K562 (cell line): ENCODE data around the gene SLC7A8. TPM values are rescaled to one million over a fixed set of nuclear protein-coding genes. Genes with fewer than 3 reads are reported as not detected.

Experiments
- MAFK ChIP-seq: IDR thresholded peaks from 2 replicates; pipeline ENCODE4 v1.6.1; 2011; ENCODE audit warnings: low read length, improper control_type of control experiment
- polyA plus RNA-seq, 8 experiments: library from polyadenylated mRNA; depleted of rRNA in 4 of 8; stranded (reverse) in 5 of 8; unstranded in 3 of 8; fragments of >200 nt; fragmentation: Nextera tagmentation in 2 of 8; fragmentation: Illumina TruSeq in 1 of 8; extraction: Ambion mirVana in 2 of 8; extraction: Trizol in 1 of 8; gene quantifications; 2 replicates each; pipeline versions ENCODE4 v1.2.1 to v1.2.3, GENCODE V29; 2011 to 2014; ENCODE audit warnings: inconsistent platforms in 1 of 8, missing spikeins in 1 of 8
- total RNA-seq, 7 experiments: library from RNA; depleted of rRNA in 6 of 7; stranded (reverse); fragments of >200 nt in 6 of 7; fragmentation: Illumina TruSeq in 2 of 7; extraction: Trizol in 2 of 7; gene quantifications; 2 replicates each; pipeline versions ENCODE4 v1.2.1 to v1.2.3, GENCODE V29; 2011 to 2021; ENCODE audit warnings: low replicate concordance in 1 of 7
- TF ChIP-seq, protein P1 (sequence below): sonication (generic); formaldehyde crosslinking; IDR thresholded peaks from 2 replicates; pipeline ENCODE4 v1.8.1; 2023; ENCODE audit warnings: mild to moderate bottlenecking, missing genetic modification reagents
- TF ChIP-seq, protein P2 (sequence below): IDR thresholded peaks from 2 replicates; pipeline ENCODE4 v1.6.1; 2016; ENCODE audit warnings: missing genetic modification characterization, missing compliant biosample characterization
- TF ChIP-seq, protein P3 (sequence below), 2 experiments: fragments of 450-650 bp; IDR thresholded peaks; 2 replicates each; pipeline ENCODE4 v1.6.1; 2016; ENCODE audit warnings: mild to moderate bottlenecking in 2 of 2, borderline replicate concordance in 1 of 2, low read depth in 1 of 2, moderate library complexity in 1 of 2
- TF ChIP-seq, protein P4 (sequence below), 2 experiments: fragments of 450-650 bp; formaldehyde crosslinking in 1 of 2; IDR thresholded peaks; 2 replicates each; pipeline versions ENCODE4 v1.4.0 to v1.6.1; 2014 to 2020; ENCODE audit warnings: mild to moderate bottlenecking in 2 of 2, borderline replicate concordance in 1 of 2, low read depth in 1 of 2

The SLC7A8 gene
- total and polyA plus RNA-seq, 9 of the 15 experiments (the other 6 are each of a cell fraction or from before 2014, with no cell fraction given): 2.0 to 33.0 (median 6.0) TPM

DNA sequence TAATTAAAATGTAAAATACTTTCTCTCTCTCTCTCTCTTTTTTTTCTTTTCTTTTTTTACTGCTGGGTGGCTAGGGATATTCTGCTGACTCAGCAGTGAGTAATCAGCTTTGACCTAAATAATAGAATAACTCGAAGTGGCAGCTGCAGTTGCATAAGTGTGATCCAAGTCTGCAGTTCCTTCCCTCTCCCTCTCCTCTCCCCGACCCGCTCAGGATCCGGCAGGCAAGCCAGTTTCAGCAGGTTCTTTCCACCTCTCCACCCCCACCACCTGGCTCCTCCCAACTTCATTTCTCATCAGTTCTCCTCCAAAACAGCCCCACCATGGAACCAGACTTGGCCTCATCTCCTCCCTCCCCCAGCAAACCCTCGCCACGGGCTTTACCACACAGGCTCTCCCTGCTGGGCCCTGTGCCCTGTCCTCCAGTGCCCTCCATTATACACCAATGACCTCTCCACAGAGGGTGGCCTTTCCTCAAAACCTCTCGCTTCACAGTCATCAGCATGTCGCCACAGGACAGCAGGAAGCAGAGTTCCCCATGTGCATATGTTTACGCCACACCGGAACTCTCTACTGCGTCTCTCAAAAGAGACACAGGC, 22.4 kb downstream of the SLC7A8 start (continued):
- TF ChIP-seq, protein P1, sequence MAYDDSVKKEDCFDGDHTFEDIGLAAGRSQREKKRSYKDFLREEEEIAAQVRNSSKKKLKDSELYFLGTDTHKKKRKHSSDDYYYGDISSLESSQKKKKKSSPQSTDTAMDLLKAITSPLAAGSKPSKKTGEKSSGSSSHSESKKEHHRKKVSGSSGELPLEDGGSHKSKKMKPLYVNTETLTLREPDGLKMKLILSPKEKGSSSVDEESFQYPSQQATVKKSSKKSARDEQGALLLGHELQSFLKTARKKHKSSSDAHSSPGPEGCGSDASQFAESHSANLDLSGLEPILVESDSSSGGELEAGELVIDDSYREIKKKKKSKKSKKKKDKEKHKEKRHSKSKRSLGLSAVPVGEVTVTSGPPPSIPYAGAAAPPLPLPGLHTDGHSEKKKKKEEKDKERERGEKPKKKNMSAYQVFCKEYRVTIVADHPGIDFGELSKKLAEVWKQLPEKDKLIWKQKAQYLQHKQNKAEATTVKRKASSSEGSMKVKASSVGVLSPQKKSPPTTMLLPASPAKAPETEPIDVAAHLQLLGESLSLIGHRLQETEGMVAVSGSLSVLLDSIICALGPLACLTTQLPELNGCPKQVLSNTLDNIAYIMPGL (CRISPR knock-in tag): no peak
- TF ChIP-seq, protein P2, sequence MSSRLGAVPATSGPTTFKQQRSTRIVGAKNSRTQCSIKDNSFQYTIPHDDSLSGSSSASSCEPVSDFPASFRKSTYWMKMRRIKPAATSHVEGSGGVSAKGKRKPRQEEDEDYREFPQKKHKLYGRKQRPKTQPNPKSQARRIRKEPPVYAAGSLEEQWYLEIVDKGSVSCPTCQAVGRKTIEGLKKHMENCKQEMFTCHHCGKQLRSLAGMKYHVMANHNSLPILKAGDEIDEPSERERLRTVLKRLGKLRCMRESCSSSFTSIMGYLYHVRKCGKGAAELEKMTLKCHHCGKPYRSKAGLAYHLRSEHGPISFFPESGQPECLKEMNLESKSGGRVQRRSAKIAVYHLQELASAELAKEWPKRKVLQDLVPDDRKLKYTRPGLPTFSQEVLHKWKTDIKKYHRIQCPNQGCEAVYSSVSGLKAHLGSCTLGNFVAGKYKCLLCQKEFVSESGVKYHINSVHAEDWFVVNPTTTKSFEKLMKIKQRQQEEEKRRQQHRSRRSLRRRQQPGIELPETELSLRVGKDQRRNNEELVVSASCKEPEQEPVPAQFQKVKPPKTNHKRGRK (tag): no peak
- peak; percentile 100 for TF ChIP-seq MAFK
- TF ChIP-seq, protein P3, sequence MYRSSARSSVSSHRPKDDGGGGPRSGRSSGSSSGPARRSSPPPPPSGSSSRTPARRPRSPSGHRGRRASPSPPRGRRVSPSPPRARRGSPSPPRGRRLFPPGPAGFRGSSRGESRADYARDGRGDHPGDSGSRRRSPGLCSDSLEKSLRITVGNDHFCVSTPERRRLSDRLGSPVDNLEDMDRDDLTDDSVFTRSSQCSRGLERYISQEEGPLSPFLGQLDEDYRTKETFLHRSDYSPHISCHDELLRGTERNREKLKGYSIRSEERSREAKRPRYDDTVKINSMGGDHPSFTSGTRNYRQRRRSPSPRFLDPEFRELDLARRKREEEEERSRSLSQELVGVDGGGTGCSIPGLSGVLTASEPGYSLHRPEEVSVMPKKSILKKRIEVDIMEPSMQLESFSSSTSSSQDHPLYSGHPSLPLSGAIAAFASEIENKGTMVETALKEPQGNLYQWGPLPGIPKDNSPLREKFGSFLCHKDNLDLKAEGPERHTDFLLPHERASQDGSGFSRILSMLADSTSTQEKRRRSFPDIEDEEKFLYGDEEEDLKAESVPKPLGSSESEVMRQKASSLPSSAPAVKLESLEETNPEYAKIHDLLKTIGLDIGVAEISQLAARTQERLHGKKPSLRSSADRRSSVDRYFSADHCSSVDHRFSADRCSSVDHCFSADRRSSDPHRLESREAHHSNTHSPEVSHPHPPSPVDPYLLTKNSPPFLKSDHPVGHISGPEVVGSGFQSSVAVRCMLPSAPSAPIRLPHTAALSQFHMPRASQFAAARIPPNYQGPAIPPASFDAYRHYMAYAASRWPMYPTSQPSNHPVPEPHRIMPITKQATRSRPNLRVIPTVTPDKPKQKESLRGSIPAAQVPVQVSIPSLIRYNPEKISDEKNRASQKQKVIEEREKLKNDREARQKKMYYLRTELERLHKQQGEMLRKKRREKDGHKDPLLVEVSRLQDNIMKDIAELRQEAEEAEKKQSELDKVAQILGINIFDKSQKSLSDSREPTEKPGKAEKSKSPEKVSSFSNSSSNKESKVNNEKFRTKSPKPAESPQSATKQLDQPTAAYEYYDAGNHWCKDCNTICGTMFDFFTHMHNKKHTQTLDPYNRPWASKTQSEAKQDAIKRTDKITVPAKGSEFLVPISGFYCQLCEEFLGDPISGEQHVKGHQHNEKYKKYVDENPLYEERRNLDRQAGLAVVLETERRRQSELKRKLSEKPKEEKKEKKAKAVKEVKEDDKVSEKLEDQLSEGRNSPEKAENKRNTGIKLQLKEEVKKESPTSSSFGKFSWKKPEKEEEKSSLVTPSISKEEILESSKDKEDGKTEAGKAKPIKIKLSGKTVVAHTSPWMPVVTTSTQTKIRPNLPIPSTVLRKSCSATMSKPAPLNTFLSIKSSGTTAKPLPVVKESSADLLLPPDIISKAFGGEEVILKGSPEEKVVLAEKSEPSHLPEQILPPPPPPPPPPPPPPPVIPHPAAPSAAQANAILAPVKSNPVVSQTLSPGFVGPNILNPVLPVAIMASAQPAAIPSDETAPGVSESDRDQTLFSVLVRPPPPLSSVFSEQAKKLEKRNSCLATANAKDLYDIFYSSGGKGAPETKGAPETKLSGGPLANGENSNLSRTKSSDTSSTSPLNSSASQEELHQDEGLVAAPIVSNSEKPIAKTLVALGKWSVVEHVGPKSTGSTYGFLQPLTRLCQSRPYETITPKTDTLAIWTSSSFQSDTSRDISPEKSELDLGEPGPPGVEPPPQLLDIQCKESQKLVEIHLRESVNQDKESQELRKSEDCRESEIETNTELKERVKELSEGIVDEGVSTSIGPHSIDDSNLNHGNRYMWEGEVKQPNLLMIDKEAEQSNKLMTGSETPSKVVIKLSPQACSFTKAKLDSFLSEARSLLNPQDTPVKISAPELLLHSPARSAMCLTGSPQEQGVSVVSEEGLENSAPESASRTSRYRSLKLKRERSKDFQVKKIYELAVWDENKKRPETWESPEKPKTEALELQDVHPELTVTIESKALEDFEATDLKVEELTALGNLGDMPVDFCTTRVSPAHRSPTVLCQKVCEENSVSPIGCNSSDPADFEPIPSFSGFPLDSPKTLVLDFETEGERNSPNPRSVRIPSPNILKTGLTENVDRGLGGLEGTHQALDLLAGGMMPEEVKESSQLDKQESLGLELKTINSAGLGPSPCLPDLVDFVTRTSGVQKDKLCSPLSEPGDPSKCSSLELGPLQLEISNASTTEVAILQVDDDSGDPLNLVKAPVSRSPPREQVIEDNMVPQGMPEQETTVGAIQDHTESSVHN (IDR thresholded peaks at IDR 0.05; ENCODE audit: borderline replicate concordance in 1 of 2, low read depth in 1 of 2): peak in 1 of 2 experiments; percentile 81; a peak in 1 of 4 replicates
- TF ChIP-seq, protein P4, sequence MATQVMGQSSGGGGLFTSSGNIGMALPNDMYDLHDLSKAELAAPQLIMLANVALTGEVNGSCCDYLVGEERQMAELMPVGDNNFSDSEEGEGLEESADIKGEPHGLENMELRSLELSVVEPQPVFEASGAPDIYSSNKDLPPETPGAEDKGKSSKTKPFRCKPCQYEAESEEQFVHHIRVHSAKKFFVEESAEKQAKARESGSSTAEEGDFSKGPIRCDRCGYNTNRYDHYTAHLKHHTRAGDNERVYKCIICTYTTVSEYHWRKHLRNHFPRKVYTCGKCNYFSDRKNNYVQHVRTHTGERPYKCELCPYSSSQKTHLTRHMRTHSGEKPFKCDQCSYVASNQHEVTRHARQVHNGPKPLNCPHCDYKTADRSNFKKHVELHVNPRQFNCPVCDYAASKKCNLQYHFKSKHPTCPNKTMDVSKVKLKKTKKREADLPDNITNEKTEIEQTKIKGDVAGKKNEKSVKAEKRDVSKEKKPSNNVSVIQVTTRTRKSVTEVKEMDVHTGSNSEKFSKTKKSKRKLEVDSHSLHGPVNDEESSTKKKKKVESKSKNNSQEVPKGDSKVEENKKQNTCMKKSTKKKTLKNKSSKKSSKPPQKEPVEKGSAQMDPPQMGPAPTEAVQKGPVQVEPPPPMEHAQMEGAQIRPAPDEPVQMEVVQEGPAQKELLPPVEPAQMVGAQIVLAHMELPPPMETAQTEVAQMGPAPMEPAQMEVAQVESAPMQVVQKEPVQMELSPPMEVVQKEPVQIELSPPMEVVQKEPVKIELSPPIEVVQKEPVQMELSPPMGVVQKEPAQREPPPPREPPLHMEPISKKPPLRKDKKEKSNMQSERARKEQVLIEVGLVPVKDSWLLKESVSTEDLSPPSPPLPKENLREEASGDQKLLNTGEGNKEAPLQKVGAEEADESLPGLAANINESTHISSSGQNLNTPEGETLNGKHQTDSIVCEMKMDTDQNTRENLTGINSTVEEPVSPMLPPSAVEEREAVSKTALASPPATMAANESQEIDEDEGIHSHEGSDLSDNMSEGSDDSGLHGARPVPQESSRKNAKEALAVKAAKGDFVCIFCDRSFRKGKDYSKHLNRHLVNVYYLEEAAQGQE (IDR thresholded peaks at IDR 0.05; ENCODE audit: borderline replicate concordance): peak; percentile 99
- TF ChIP-seq, protein P4 (CRISPR knock-in tag; IDR thresholded peaks at IDR 0.05; ENCODE audit: low read depth): no peak
